Measurements from ENCODE around the gene MLLT3.

DNA sequence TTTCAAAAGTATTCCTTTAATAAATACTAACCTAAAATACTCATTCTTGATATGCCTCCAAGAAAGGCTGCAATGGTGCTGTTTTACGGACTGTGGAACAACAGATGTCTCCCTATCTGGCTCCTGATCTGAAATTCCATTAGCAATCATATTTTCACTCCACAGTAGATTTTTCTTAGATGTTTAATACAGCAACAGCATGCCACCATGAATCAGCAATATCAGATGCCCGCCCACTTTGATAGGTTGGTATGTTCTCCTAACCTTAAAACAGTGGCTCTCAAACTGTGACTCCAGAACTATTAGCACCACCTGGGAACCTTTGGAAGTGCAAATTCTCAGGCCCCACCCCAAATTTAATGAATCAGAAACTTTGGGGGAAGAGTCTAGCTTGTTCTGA, 110.2 kb downstream of the MLLT3 start:
- TF ChIP-seq POLR2AphosphoS5 (IDR thresholded peaks at IDR 0.05; ENCODE audit: low read depth, low read length) (no peak), SIN3A (IDR thresholded peaks at IDR 0.05; ENCODE audit: borderline replicate concordance, insufficient read depth, low read length) (no peak), REST (IDR thresholded peaks at IDR 0.05; ENCODE audit: insufficient read depth in 1 of 2, low read depth in 2 of 2, low read length in 2 of 2) (no peak), TAF1 (IDR thresholded peaks at IDR 0.05; ENCODE audit: borderline replicate concordance, insufficient read depth, low read length) (no peak), FOXP2 (optimal IDR thresholded peaks at IDR 0.05; ENCODE audit: borderline replicate concordance, extremely low read depth, extremely low read length, insufficient read depth) (no peak)

All from PFSK-1 (cell line).